GM19238 (cell line): ENCODE data around the gene LRCH1.
A peak's percentile ranks its signal among the peaks of the same experiment; 100 is the strongest.

ENCODE experiments used
- DNase-seq: peaks from one replicate; pipeline ENCODE4 v3.0.0; 2011; ENCODE audit warnings: low spot score; ENCODE audit not compliant: insufficient read length

The LRCH1 gene

GRCh38 chr13:46637213-46637612 lies 84.2 kb downstream of the LRCH1 start:
- DNase-seq = no peak

DNA sequence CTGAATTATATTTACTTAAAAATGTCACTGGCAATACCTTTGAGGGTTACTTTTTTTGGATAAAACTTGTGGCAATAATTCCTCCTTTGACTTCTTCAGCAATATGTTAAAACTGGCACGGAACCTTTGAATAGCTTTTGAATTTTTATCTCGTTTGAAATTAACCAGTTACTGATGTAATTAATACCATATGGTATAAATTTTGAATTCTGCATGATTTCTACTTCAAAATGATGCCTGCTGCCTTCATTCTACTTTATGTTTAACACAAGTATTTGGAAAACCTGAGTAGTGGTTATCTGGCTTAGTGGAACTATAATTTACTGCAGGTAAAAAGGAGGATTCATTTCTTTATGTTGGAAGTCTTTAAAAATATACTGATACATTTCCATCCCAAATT lies 85.3 kb downstream of the LRCH1 start:
- DNase-seq = no peak

GRCh38 chr13:46639033-46639981 lies 86.3 kb downstream of the LRCH1 start:
- peak; percentile 49 for DNase-seq

DNA sequence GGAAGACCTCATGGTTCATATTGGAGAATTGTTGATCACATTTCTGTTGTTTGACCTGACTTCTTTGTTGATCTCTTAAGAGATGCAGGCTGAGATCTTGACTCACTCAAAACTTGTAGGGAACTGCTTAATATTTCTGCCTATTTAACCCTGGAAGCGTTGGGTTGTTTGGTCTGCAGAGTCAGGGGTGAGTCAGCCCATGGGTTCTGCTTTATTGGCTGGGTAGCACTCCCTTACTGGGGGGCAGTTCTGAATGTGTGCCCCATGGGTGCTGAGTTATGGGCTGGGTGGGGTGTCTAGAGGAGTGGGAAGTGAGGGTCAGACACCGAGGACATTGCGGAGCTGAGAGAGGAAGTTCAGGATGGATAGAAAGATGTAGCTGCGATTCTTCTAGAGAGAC lies 87.9 kb downstream of the LRCH1 start:
- DNase-seq = no peak

GRCh38 chr13:46641274-46642081 lies 88.5 kb downstream of the LRCH1 start:
- DNase-seq = no peak

DNA sequence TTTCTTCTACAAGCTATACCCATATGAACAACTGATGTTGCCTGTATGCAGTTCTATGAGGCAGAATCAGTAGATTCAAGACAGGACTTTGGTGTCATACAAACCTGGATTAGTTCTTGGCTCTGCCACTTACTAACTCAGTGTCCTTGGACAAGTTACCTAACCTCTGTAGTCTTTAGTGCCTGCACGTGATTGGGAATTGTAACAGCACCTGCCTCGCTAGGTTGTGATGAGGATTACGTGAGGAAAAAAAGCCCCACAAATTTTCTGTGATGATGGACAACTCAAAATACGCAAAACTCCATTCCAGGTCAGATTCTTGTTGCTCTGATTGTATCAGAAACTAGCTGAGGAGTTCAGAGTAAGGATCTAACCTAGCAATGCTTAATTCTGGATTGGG lies 89.3 kb downstream of the LRCH1 start:
- no peak for DNase-seq

- no peak for DNase-seq
These were observed 90.3 kb downstream of the LRCH1 start for GRCh38 chr13:46643165-46643777.

DNA sequence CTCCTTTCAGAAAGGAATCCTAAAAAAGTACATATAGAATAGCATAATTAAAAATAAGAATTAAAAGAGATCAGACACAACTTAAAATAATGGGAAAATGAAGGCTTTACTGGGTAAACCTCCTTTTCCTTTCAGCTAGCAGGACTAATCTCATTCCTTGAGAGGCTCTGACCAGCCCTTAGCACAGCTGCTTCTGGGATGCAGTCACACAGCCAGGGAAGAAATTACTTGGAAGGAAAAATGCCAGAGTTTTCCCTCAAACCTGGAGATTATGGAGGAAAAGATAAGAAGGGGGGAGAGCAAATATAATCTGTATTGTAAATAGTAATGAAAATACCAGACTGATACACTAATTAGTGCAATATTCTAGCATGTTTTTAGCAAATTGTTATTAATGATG lies 91.8 kb downstream of the LRCH1 start:
- no peak for DNase-seq

DNA sequence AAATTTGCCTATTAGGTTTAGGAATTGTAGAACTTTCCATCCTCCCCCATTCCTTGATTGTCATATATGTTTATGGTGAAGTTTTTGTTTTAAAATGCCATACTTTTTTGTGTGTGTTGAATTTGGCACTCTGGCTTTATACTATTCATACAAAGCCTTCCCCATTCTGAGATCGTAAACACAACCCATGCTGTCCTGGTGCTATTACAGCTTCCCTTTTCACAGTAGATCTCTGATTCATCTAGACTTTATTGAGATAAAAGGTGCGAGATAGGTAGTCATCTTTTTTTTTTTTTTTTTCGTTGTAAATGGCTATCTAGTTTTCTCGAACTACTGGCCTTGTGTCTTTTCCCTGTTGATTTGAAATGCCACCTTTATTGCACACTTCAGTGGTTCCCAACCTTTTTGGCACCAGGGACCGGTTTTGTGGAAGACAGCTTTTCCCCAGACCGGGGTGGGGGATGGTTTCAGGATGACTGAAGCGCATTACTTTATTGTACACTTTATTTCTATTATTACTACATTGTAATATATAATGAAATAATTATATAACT lies 94.6 kb downstream of the LRCH1 start:
- DNase-seq = no peak

GRCh38 chr13:46648166-46648607 lies 95.2 kb downstream of the LRCH1 start:
- no peak for DNase-seq

DNA sequence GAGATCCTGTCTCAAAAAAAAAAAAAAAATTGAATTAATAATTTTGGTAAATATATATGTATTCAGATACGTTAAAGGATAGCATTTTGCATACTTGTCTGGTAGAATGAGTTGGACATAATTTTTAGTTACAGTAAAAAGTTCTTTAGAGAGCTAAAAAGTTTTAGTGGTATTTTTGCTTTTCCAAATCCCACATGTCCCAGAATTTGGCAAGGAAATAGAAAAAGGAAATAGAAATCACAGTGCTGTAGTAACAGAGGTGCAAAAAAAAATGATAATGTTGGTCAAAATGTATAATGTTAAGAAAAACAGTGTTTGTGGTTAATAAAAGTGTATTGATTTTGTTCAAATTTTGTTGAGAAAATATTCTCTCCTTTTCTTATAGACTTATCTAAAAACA lies 96.8 kb downstream of the LRCH1 start:
- no peak for DNase-seq

GRCh38 chr13:46654951-46655350 lies 102.0 kb downstream of the LRCH1 start:
- no peak for DNase-seq

- no peak for DNase-seq
These were observed 102.6 kb downstream of the LRCH1 start for GRCh38 chr13:46655377-46656180.

DNA sequence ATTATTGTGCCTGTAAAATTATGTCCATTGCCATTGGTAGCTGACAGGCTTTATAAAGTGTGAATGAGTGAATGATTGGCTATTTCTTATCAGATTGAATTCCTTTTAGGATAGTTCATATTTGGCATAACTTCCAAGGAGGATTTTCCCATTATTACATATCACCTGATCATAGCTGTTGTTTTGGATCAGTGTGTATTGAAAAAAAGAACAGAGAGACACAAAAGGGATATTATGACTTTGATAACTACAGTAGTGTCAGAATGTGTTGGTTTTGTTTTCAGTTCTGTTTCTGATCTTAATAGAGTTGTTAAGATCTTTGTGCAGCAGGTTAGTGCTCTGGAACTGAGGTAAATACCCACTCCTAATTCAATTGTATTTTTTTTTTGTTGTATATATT lies 103.8 kb downstream of the LRCH1 start:
- no peak for DNase-seq

GRCh38 chr13:46659413-46660065 lies 106.6 kb downstream of the LRCH1 start:
- no peak for DNase-seq

DNA sequence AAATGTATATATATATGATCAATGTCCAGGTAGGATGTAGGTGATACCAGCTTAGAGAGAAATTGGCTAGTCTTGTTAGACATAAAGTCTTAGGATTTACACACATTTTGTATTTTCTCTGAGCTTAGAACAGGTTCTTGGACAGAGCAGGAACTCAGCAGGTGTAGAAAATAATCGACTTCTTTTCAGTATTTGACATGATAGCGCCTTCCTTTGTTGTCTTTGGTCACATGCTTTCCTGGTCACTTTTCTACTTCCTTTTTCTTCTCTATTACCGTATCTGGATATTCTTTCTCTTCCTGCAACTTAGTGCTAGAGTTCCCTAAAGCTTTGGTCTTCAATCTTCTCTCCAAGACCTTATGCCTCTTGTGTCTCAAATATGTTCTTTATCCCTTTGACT lies 107.4 kb downstream of the LRCH1 start:
- no peak for DNase-seq

DNA sequence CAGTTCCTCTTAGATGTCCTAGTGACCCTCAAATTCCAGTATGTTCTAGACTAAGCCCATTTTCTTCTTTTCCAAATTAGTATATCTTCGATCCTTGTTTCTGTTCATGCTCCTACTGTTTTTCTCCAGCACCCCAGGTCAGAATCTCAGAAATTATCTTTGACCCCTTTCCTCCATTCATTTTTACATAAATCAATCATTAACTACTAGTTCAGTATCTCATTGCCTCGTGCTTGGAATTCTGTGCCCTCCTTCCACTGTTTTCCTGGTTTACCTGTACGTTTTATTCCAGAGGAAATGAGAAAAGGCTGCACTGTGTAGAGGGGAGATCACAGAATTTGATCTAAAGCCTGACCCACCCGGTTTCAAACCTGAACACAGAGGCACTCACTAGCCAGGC lies 107.9 kb downstream of the LRCH1 start:
- DNase-seq = no peak

- no peak for DNase-seq
These were observed 109.7 kb downstream of the LRCH1 start for GRCh38 chr13:46662690-46663089.

DNA sequence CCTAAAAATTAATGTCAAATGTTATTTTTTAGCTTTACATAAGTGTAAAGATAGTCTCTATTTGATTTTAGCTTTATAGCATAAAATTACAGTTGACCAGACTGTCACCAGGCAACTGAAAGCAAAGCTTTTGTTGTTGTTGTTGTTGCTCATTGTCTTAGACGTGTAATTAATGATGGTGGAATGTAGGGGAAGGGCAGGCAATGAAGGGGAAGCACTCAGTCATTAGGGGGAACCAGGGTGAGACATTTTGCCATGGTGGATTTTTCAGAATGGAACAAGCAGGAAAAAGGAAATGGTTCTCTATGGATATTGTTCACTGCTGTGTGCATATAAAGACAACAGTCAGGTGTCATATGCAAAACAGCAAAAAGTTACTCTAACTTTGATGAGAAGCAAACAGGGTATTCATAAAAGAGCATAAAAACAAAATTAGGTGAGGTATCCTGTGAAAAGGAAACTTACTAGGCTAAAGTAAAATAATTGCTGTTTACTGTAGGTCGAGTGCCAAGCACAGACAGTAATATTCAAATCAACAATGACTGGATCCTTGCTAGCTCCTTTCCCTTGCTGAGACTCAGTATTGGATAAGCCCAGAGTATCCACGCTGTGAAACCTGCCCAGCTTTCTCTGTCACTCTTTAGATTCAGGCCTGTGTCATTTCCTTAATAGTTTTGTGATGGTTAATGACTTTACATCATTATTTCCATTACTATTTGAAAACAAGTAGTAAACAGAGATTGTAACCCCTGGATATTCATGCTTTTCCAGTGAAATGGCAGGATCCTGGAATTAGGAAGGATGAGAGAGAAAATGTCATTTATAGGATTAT lies 110.5 kb downstream of the LRCH1 start:
- no peak for DNase-seq
